HG02623 (cell line): ENCODE data around the gene CCDC12.
A peak's percentile ranks its signal among the peaks of the same experiment; 100 is the strongest.
"Not testable (repeated sequence)": the region's sequence is repeated elsewhere in the genome, so short reads cannot be mapped to it uniquely, and the experiment has no call there.

Source experiments
- ATAC-seq: cut with Tn5 transposase; IDR thresholded peaks from one replicate; pipeline ENCODE4 v1.9.1; 2021; ENCODE audit warnings: moderate library complexity; ENCODE audit not compliant: unreplicated experiment

Gene CCDC12

GRCh38 chr3:46982546-46982945 lies 6.0 kb upstream of the CCDC12 start:
- ATAC-seq = no peak

DNA sequence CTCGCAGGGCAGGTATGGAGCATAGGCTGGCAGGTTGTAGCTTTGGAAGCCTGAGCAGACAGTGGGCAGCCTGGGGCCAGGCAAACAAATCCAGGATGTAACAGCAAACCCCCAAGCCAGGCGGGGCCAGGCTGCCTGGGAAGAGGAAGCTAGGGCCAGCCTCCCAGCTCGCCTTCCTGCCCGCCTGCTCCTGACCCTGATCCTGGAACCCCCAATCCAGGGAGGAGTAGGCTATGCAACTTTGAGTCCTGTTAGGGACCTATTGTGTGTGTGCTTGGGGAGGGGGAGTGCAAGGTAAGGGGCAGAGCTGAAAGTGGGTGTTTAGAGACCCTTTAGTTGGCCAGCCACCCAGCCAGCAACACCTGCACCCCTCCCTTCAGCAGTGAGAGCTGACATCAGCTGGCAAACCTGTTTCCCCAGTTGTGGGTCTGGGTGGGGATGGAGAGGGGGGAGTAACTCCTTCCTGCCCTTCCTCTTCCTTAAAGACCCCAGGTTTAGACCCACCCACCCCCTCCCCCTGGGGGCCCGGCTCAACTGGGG lies 5.5 kb upstream of the CCDC12 start:
- ATAC-seq = no peak

- ATAC-seq = no peak
Observed at GRCh38 chr3:46979958-46980497, 3.5 kb upstream of the CCDC12 start.

DNA sequence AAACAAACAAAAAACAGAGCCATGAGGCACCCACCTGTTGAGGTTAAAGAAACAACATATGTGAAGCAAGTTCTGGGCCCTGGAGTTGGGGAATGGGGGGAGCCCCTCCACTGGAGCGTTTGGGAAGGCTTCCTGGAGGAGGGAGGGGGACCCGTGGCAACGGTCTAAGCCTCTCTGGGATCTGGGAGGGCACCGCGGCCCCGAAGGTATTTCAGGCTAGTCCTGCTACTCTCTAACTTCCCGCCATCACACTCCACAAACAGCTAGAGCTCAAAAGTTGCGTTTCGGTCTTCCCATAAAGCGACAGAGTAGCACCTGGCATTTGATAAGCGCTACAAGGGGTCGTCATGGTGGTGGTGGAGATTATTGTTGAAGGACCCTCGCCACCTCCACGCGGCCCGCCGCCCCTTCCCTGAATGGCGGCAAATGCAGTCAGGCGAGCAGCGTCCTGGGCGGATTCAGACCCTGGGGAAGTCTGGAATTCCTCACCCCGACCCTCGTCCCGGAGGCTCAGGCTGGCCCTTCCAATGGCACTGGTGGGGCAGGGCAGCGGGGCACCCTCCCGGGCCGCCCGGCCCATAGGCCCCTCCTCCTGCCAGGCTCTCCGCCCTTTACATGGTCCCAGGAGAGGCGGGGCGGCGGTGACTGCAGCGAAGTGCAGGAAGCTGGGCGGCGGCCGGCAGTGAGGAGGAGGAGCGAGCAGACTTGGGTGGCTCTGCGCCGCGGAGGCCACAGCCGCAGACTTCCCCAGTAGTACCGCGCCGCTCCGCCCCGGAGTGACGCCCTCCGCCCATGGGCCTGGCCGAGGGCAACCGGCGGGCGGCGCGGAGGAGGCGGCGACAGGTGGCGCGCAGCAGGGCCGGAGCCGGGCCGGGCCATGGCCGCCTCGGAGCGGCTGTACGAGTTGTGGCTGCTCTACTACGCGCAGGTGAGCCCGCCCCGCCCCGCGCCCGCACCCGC lies 2.7 kb upstream of the CCDC12 start, which contains the start of gene NBEAL2:
NBEAL2 (plus strand) TSS at position 682 of the 960 bp plus-strand sequence; CDS start at position 878, 196 bp downstream.
- ATAC-seq = peak; percentile 65

- ATAC-seq = no peak
Observed at GRCh38 chr3:46978381-46978780, 1.8 kb upstream of the CCDC12 start.

DNA sequence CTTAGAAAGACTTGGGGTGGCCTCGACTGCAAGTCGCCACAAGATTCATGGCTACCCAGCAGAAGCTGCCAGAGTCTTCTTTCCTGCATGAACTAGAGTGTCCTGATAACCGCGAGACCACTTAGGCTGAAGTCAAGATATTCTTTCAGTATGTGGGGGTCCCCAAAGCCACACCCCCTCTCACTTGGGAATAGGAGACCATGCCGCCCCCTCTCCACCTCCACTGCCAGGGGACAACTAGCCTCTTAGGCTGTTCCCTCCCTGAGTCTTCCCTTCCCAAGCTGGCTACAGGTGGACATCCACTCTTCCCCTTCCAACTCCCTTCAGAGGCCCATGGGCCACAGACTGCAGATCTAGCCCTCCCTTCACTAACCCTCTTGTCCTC lies 1.3 kb upstream of the CCDC12 start:
- no peak for ATAC-seq

- no peak for ATAC-seq
Observed at GRCh38 chr3:46974421-46975171, 1.9 kb downstream of the CCDC12 start.

DNA sequence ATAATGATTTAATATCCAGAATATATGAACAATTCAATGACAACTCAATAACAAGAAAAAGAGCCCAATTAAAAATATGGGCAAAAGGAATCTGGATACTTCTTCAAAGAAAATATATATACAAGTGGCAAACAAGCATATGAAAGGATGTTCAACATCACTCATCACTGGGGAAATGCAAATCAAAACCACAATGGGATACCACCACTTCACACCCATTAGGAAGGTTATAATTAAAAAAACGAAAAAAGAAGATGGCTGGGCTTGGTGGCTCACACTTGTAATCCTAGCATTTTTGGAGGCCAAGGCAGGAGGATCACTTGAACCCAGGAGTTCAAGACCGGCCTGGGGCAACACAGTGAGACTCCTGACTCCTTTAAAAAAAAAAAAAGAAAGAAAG lies 4.1 kb downstream of the CCDC12 start:
- ATAC-seq = no peak

DNA sequence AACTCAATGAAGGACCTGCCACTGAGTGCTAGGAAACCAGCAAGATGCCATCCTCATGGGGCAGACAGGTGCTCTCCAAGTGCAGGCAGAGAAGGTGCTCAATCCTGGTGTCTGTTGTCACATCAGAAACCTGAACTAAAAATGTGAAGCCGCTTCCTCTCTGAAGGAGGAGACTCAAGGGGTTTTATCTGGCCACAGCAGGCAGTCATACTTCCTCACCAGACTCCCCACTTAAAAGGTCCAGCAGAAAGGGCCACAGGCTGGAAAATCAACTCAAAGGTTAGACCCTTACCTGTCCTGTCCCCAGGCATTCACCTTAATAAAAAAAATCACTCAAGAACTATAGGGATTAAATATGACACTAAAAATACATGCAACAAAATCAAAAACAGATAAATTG lies 4.8 kb downstream of the CCDC12 start:
- no peak for ATAC-seq

DNA sequence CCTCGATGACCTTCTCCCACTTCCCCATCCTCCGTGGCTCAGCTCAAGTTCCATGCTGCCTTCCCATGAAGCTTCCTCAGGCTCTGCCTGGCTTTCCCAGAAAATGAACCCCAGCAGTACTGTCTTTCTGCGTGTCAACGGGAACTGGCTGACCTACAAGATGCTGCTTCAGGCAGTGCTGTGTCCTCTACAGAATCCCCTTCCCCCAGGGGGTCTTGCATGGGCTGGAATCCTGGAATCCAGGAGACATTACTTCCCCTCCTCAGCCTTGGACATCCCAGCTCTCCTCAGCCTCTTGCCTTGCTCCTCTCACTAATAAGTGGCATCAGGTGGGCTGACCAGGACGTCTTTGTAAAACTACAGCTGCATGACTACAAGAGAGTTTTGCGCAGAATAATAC lies 5.4 kb downstream of the CCDC12 start:
- ATAC-seq = no peak

- ATAC-seq = no peak
Observed at GRCh38 chr3:46970391-46971091, 6.0 kb downstream of the CCDC12 start.

GRCh38 chr3:46968783-46969428 lies 7.6 kb downstream of the CCDC12 start:
- ATAC-seq = no peak

DNA sequence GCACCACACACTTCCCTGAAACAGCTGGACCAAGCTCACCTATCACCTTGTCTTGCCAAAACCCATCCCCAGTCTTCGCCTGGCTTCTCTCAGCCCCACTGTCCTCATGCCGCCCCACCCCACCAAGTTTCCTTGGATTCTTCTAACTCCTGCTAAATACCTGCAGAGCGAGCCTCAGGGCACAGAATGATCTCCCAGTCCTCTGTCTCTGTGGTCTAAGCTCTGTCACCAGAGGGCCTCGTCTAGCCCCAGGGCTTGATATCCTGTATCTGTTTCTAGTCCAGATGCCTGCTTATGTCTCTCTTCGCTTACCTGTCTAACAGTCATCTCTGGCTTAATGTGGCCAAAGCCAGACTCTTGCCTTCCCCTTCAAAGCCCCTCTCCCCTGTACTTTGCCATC lies 9.7 kb downstream of the CCDC12 start:
- no peak for ATAC-seq

- ATAC-seq = no peak
Observed at GRCh38 chr3:46965151-46965550, 11.4 kb downstream of the CCDC12 start.

GRCh38 chr3:46964038-46964590 lies 12.4 kb downstream of the CCDC12 start:
- not testable (repeated sequence) for ATAC-seq

DNA sequence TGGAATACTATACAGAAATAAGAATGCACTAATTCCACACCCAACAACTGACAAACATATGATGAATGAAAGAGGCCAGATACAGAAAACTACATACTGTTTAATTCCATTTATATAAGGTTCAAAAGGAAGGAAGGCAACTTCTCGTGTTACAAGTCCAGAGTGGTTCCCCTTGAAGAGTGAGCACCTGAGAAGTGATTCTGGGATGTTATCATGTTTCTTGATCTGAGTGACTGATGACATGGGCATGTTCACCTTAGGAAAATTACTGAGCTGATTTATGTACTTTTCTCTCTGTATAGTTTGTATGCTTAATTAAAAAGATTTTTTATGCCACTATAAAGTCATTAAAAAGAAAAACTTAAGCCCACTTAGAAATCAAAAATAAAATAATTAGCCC lies 13.6 kb downstream of the CCDC12 start:
- ATAC-seq = no peak

DNA sequence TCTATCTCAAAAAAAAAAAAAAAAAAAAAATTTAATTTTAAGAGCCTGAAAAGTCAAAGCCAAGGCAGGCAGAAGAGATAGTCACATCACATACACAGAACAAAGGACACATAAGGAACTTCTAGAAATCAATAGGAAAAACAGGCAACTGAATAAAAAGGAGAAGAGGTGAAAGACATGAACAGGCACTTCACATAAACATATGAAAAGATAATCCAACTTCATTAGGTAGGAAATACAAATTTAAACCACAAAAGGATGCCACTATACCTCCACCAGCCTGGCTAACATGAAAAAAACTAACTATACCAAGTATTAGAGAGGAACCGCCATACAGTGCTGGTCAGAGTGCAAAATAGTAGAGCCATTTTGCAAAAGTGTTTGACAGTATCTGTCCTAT lies 14.1 kb downstream of the CCDC12 start:
- ATAC-seq = no peak

DNA sequence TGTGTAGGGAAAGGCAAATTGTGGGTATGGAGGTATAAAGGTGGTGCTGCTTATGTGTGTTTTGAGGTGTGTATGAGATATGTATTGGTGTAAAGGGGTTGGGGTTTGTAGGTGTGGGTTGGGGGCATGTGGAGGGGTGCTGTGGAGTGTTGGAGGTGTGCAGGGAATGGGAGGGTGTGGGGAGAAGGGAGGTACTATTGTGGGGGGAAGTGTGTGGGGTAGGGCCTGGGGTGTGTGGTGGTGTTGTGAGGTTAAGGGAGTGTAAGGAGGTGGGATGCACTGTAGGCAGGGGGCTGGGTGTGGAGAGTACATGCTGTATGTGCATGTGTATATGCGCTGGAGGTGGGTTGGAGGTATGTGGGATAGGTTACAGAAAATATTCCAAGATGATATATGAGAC lies 15.7 kb downstream of the CCDC12 start:
- no peak for ATAC-seq

- ATAC-seq = no peak
Observed at GRCh38 chr3:46960081-46960701, 16.4 kb downstream of the CCDC12 start.

GRCh38 chr3:46959161-46959511 lies 17.4 kb downstream of the CCDC12 start:
- ATAC-seq = no peak
